ENCODE data around the gene ERG.

GRCh38 chr21:38439426-38439825 lies 58.9 kb downstream of the ERG start:
- TF ChIP-seq POLR2A (IDR thresholded peaks at IDR 0.05) (no peak), CTCF (IDR thresholded peaks at IDR 0.05) (no peak)

Measured in adrenal gland (tissue), 5 donors.